Activated T-cell treated with anti-CD3 and anti-CD28 coated beads for 48 hours (primary cell): ENCODE data around the gene PLXNA1.

ENCODE experiments used
- DNase-seq: peaks from one replicate; pipeline ENCODE4 v3.0.0-alpha.2; 2020; ENCODE audit warnings: low read depth

The PLXNA1 gene

DNA sequence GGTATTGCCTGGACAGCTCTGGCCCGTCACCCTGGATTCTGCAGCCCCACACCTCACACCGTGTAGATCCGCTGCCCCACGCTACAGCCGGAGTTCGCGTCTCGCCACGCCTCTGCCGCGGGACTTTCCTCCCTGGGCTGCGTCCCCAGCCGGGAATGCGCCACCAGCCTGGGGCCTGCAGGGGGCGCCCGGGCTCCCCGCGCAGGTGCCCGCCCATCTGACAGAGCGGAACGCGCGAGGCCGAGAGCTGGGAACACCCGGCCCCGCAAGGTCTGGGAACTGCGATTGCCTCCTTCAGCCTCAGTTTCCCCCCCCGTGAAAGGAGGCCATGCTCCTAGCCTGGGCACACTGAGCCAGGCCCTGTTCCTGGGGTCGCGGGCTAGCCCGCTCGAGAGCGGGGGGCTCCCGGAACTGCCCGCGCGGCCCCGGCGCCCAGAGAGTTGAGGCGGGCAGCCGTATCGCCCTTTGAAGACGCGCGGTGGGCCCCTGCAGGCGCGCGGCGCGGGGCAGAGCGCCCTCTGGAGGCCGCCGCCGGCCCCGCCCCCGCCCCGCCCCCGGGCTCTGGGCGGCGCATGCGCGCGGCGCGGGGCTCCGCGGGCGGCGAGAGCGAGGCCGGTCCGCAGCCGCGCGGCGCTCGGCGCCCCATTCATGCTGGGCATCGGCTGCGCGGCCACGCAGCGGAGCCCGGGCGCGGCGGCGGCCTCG is at the start of gene PLXNA1:
TSS of gene PLXNA1 (plus strand) at position 645 of the 705 bp plus-strand sequence. CDS start 5,479 bp downstream, outside the sequence.
- peak; percentile 85 for DNase-seq

DNA sequence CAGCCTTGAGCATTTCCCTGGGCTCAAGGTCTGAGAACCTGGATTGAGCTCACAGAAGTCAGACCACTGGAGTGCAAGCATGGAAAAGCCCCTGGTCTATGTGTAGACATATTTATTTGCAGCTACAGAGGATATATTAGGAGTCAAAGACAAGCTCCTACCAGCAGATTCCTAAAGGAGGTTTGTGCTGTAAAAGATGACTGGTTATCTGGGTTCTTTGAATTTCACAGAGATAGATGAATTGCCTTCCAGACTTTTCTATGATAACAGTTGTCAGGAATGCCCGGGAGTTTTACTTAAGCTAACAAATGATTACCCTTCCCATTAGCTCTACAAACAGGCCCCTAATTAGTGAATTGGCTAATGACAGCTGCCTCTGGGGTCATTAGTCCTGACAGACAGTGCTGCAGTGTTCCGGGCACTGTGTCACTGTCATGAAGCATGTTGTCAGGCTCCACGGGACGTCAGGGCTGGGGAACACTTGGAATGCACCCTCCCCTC is 48.8 kb upstream of the PLXNA1 start:
- DNase-seq: no peak

DNA sequence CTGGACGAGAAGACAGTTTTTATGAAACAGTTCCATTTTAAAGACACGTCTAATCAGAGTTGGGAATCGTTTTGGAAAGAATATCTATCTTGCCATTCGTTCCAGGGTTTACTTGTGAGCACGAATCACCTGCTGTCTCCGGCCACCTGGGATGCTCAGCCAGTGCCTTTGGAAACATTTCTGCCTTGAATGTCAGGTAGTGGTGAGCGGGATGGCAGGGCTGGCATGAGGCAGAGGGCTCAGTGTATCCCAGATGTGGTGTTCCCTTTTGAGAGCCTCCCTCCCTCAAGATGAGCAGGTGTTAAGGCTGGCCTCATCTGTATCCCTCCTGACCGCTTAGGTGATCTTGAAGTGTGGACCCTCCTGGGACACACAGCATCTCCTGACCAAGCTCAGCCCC is 47.9 kb upstream of the PLXNA1 start:
- DNase-seq: no peak

DNA sequence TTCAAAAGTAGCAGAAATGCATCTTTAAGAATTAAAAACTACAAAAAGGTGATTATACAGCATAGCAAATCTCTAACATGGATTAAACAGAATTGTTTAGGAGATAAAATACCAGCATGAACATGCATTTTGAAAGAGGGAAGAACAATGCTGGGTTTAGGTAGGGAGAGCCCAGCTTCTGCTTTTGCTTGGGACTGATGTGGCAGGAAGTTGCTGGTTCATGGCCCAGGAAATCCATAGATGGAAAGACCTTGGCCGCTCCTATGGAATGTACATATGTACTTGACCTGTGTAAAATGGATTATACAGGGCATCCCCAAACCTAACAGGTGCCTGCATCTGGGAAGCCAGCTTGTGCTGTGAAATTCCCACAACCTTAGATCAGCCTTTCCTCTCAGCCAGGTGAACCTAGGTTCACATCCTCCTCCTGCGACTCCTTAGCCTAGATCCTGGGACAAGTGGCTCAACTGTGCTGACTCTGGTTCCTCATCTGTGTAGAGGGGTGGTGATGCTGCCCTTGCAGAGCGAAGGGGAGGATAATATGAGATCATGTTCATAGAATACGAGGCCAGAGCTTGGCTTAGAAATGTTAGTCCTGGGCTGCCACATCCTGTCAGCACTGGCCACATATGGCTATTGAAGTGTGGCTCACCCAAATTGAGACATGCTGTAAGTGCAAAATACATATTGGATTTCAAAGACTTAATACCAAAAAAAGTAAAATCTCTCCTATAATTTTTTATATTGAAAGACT is 47.0 kb upstream of the PLXNA1 start:
- no peak for DNase-seq

DNA sequence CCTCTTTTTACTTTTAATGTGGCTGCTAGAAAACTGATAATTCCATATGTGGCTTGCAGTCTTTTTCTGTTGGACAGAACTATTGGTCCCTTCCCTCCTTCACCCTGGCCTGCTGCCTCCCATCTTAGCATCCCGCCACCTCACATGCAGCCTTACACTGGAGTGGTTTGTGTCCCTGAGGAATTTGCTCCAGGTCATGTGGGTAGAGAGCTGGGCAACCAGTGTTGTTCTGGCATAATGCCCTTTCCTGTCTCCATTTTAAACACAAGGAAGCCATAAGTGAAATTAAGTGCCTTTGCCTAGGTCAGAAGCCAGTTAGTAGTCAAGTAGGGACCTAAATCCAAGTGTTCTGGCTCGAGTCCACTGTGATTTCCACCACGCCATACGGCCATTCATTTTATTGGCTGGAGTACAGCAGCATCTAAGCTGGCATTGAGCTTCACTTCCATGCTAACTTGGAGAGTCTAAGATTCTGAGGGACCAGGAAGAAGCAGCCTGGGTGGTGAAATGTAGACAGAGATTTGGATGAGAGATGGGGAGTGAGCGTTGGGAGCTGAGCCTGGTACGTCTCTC is 46.0 kb upstream of the PLXNA1 start:
- no peak for DNase-seq

DNA sequence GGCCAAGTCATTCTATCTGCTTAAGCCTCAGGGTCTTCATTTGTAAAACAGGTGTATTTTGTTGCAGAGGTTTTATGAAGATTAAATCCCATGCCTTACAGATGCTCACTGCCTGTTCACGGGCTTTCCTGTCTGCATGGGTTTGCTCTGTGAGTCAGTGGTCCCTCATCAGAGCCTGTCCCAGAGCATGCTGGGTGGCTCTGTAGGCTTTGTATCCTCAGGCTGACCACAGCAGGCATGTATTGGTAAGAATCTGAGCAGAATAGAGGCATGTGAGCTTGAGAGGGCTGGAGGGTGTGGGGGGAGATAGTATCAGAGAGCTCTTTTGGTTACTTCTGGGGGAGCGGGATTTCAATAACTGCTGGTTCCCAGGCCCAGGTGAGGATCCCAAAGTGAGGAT is 45.4 kb upstream of the PLXNA1 start:
- DNase-seq: no peak

DNA sequence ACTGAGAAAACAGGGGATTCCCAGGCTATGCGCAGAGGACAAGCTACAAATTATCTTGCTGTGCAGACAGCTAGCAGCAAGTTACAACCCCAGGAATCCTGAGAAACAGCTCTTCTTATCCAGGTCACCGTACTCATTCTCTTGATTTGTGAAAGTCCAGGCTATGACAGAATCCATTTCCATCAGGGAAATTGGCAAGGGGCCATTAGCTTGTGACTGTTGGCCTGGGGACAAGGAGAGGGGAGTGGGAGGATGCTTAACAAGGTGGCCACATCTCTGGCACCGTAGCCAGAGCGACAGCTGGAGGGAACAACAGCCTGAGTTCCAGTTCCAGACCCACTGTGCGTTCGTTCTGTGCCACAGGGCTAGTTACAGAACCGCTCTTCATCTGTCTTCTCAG is 44.9 kb upstream of the PLXNA1 start:
- DNase-seq: no peak

DNA sequence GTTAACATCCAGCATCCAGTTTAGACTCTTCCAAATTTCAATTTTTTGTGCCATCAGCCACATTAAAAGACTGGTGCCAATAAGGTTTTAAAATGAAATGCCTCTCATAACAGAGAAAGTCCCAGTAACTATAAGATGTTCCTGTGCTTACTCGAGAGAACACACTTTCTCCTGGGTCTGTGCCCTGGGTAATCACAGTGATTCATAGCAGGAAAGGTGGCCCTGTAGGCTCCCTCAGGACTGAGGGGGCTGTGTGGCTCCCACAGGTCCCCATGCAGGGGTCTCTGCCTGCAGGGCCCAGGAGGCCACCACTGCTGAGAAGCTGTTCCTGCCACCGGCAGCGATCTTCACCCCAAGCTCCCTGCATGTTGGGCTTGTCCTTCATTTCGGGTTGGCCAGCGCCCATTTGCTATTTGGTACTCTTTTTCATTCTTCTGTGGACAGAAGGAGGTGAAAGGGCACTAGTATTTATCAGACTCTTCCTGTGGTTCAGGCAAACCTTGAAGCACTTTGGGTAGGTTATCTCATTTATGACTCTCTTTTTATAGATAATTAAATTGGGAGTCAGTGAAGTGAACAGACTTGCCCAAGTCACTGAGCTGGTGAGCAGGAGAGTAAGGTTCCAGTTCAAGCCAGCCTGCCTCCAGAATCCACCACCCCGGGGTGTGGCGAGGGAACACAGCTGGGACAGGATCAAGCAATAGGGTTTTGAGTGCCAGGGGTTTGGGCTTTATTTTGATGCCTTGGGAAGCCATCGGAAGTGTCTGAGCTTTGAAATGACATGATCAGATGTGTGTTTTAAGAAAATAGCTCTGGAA is 44.2 kb upstream of the PLXNA1 start:
- DNase-seq: no peak

DNA sequence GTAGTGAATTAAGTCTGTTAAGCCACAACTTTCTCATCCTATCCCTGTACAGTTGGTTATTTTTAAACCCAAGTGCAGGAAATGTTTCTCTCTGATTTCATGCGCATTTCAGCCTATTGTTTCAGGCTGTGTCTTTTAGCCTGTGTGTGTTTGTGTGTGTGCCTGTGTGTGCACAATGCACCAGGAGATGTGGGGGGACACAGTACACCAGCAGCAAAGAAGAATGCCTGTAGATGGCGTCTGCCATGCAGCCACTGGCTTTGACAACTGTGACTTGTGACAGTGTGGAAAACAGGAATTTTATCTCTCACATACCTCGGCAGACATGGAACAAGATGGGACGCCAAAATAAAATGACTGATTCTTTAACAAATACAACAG is 43.6 kb upstream of the PLXNA1 start:
- DNase-seq: no peak

DNA sequence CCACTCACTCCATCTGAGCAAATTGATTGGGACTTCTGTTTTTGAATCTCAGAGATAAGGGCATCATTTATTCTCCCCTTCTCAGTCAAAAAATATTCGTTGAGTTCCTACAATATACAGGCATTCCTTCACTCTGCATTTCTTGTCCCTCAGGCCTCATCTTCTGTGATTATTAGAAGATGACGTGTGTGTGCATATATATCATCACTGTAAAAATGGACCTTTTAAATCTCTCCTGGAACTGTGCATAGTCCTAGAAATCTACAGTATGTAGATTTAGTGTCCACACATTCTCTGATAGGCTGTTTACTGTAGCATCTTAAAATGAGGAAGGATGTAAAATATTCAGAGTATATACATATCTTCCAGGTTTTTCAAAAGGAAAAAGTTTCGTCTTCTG is 43.2 kb upstream of the PLXNA1 start:
- DNase-seq: no peak

DNA sequence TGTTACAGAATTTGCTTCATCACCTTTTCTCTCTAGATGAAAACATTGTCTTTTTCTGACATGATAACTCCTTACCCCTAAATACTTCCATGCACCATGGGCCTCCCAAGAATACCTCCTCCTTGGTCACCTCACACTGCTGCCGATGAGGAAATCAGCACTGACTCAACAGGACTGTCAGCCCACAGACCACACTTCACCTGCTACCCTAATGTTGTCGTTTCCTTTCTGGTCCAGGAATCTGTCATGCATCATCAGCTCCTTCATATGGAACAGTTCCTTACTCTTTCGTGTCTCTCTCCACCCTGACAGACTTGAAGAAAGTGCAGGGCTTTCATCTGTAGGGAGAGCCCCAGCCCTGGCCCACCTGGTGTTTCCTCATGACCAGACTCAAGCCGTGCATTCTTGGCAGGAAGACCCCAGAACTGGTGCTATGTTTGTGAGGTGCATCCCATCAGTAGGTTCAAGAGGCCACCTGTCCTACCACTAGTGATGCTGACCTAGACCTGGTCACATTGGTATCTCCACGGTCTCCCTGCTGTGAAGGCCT is 41.1 kb upstream of the PLXNA1 start:
- no peak for DNase-seq

DNA sequence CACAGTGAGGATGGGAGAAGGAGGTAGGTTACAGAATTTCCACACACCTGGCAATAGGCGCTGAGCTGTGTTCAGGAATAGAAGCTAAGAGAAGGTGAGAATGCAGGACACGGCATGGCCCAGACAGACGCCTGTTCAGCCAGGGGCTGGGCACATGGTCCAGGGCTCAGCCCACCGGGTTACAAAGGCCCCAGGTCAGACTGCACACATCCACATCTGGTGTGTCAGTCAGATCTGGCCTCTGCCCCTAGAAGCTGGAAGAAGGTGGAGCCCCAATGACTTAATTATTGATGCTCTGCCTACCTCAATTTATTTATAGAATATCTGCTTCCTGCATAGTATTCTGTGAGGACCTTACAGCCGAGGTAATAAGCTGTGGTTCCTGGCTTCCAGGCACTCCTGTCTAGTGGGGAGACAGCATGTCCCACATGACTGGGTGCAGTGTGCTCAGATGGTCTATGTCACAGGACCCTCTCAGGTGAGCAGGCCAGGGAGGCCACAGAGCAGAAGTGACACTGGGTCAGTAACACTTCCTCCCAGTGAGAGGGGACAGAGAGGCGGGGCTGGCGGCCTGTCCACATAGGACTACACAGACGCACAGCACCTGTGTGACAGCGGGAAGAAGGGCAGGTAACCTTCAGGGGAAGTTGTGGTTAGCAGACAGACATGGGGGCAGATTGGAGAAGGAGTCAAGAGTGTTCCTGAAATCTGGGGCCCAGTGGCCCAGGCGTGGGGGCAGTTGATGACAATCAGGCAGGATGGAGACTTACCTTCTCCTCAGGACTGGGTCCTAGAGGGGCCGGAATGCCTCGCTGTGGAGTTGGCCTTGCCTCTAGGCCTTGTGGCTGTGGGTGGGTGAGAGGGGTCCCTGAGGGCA is 38.6 kb upstream of the PLXNA1 start:
- DNase-seq: no peak

DNA sequence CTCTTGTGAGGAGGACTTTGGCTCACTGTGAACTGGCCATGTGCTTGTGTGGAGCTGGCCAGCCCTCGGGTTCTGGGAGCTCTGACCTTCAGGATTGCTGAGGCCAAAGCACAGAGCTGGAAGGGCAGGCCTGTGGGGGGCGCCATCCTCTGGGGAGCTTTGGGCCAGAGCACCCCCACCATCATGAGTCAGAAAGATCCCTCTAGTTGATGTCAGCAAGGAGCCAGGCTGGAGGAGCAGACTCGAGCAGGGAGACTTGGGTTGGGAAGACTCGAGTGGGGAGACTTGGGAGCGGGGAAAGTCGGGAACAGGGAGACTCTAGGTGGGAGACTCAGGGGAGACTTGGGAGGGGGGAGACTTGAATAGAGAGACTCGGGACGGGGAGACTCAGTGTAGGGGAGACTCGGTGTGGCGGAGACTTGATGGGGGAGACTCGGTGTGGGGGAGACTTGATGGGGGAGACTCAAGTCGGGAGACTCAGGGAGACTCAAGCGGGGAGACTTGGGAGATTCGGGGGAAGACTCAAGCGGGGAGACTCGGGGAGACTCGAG is 37.7 kb upstream of the PLXNA1 start:
- no peak for DNase-seq

DNA sequence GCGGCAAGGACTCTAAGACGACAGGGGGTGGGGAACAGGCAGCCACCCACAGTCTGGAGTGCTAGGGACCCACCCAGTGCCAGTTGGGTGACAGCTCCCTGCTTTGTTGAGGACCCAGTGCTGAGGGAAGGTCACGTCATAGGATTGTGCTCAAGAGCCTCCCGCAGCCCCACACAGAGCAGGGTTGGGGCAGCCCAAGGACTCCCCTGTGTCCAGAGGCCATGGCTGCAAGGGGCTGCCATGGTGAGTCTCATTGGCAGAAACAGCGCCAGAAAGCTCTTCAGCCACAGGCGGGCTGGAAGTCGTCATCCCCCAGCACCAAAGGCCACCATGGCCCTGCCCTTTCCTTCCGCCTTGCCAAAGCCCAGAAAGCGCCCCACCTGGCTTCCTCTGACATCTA is 37.0 kb upstream of the PLXNA1 start:
- DNase-seq: no peak

DNA sequence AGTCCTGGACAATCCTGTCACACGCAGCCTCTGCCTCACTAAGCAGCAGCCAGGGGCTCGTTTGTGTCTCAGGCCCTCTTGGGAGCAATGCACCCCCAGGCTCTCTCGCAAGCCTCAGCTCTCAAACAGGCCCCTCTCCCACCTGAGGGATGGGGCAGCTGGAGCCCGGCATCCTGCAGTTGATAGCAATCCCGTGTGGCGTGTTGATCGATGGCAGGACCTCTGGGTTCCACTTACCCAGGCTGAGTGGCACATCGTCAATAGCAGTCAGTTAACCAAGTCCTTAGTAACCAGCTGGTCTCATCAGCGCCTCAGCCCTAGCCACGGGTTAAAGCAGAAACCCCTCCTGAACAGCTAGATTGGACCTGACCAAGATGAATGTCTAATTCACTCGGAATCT is 36.5 kb upstream of the PLXNA1 start:
- DNase-seq: no peak

DNA sequence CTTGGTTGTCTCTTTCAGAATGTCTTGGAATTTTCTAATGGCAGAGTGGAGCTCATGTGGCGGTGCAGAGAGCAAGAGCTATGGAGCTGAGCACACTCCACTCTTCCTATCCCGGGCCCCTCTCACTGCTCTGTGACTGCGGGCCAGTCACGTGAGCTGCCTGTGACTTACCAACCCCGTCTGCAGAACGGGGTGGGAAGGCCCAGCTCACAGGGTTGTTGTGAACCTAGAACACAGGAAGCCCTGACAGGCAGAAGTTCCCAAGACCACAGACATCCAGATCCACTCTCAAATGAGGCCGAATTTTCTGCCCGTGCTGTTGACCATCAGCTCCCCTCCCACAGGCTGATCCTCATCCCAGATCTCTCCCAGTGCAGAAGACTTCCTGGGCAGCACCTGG is 35.5 kb upstream of the PLXNA1 start:
- no peak for DNase-seq

DNA sequence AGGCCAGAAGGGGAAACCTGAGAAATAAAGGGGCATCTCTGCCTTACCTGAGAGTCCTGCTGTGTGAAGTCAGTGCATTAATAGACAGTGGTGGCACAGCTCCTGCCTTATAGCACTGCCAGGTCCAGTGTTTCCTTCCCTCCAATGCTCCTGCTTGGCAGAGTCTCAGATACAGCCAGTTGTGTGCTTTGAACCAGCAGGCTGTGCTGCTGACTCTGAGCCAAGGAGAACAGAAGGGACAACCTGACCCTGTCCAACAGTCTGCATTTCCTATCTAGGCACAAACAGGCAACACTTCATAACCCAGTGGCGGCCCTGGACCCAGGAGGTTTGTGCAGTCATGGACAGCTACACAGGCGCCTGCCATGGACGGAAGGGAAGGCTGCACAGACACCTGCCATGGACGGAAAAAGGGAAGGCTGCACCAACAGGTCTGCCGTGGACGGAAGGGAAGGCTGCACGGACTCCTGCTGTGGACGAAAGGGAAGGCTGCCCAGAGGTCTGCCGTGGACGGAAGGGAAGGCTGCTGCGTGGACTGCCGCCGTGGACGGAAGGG is 33.9 kb upstream of the PLXNA1 start:
- no peak for DNase-seq

DNA sequence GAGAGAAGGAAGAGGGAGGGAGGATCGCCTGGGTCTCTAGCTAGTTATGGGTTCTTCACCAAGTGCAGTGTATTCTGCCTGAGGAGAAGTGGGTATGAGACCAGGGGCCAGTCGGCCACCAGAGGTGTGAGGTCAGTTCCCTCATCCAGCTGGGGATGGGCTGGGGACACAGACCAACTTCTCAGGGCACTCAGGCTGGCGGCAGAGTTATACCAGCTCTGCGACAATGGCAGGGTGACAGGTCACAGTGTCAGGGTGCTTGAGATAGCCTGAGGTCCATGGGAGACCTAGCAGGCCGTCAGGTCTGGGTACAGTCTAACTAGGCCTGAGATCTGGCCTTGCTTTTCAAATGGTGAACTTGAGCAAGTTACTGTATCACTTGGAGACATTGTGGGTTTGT is 31.4 kb upstream of the PLXNA1 start:
- DNase-seq: no peak

DNA sequence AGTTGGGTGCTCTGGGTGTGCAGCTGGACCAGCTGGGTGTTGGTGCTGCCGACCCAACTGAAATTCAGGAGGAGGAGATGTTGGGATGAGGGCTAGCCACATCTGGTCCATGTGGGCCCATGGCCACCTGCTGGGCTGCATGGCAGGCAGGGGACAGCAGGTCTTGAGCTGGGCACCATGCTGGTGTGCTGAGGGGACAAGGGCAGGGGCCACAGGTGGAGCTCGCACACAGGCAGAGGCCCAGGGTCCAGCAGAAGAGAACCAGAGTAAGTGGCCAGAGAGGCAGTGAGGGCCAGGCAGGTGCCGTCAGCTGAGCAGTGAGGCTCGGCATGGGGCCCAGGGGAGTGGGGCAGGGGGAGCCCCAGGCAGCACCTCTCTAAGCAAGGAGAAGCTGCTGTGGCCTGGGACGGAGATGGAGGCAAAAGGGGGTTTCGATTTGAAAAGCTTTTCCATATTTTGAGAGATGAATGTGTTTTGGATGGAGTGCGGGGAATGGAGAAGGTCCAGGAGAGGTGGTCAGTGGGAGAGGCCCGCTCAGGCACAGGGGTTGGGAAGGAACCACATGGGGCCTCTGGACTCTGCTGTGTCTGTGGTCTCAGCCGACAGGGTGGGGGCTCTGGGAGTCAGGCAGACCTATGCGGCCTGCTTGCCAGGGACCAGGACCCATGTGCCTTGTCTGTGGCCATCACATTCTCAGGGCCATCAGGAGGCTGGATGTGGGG is 30.5 kb upstream of the PLXNA1 start:
- no peak for DNase-seq
